GM23338 (cell line): Measurements from ENCODE around the gene FAM83F. TPM values are rescaled to one million over a fixed set of nuclear protein-coding genes. Genes with fewer than 3 reads are reported as not detected.

ENCODE experiments used
- ATAC-seq: fragments of 200-7000 bp; cut with Tn5 transposase; 3 replicates; pipeline ENCODE4 v1.9.1; 2020
- DNase-seq: peaks from one replicate; pipeline ENCODE4 v3.0.0-alpha.2; 2015; ENCODE audit warnings: low spot score
- H2AFZ ChIP-seq: fragments of 200-600 bp; sonication (generic); 2 replicates; pipeline ENCODE4 v1.8.0; 2016; ENCODE audit warnings: antibody characterized with exemption, mild to moderate bottlenecking, moderate library complexity
- H3F3A ChIP-seq: fragments of 200-600 bp; sonication (generic); replicated peaks from 2 replicates; pipeline ENCODE4 v1.8.0; 2017; ENCODE audit warnings: antibody characterized with exemption, mixed run types, low read depth
- H3K27ac ChIP-seq: fragments of 200-600 bp; sonication (generic); 2 replicates; pipeline ENCODE4 v1.6.1; 2016; ENCODE audit warnings: low read depth
- H3K27me3 ChIP-seq: fragments of 200-600 bp; sonication (generic); 2 replicates; pipeline ENCODE4 v1.8.0; 2016; ENCODE audit warnings: mild to moderate bottlenecking, mixed run types, moderate library complexity; ENCODE audit not compliant: insufficient read depth
- H3K36me3 ChIP-seq: fragments of 200-600 bp; sonication (generic); 2 replicates; pipeline ENCODE4 v1.8.0; 2016; ENCODE audit warnings: mild to moderate bottlenecking; ENCODE audit not compliant: insufficient read depth
- H3K4me1 ChIP-seq: fragments of 200-600 bp; sonication (generic); 2 replicates; pipeline ENCODE4 v1.8.0; 2016; ENCODE audit warnings: mild to moderate bottlenecking, moderate library complexity; ENCODE audit not compliant: insufficient read depth
- H3K4me2 ChIP-seq: fragments of 200-600 bp; sonication (generic); 2 replicates; pipeline ENCODE4 v1.7.1; 2017; ENCODE audit warnings: mixed run types
- H3K4me3 ChIP-seq: fragments of 200-600 bp; sonication (generic); 2 replicates; pipeline ENCODE4 v1.6.1; 2016; ENCODE audit warnings: mixed run types
- H3K79me2 ChIP-seq: fragments of 200-600 bp; sonication (generic); replicated peaks from 2 replicates; pipeline ENCODE4 v1.8.0; 2017; ENCODE audit warnings: mild to moderate bottlenecking; ENCODE audit not compliant: insufficient read depth
- H3K9me2 ChIP-seq: fragments of 200-600 bp; sonication (generic); 2 replicates; pipeline ENCODE4 v1.8.0; 2017; ENCODE audit not compliant: insufficient read depth
- H4K20me1 ChIP-seq: fragments of 200-600 bp; sonication (generic); replicated peaks from 2 replicates; pipeline ENCODE4 v1.8.0; 2017; ENCODE audit warnings: mild to moderate bottlenecking; ENCODE audit not compliant: insufficient read depth
- H3K27ac Mint-ChIP-seq: 2 replicates; pipeline ENCODE4 v1.8.0; 2020; ENCODE audit warnings: inconsistent platforms, mild to moderate bottlenecking, moderate library complexity, mixed read lengths
- H3K27me3 Mint-ChIP-seq: 3 replicates; pipeline ENCODE4 v1.8.0; 2022; ENCODE audit warnings: low read depth, mild to moderate bottlenecking, moderate library complexity, mixed read lengths, inconsistent platforms; ENCODE audit not compliant: insufficient read depth, poor library complexity
- H3K36me3 Mint-ChIP-seq: 3 replicates; pipeline ENCODE4 v1.8.0; 2021; ENCODE audit warnings: low read depth, mild to moderate bottlenecking, inconsistent platforms, moderate library complexity, mixed read lengths
- H3K4me1 Mint-ChIP-seq: 3 replicates; pipeline ENCODE4 v1.8.0; 2020; ENCODE audit warnings: mild to moderate bottlenecking, inconsistent platforms, mixed read lengths
- H3K4me3 Mint-ChIP-seq: 3 replicates; pipeline ENCODE4 v1.8.0; 2021; ENCODE audit warnings: moderate library complexity, mild to moderate bottlenecking, inconsistent platforms, mixed read lengths
- H3K9me3 Mint-ChIP-seq: 3 replicates; pipeline ENCODE4 v1.8.0; 2020; ENCODE audit warnings: moderate library complexity, mild to moderate bottlenecking, inconsistent platforms, mixed read lengths
- CTCF ChIP-seq, 2 experiments: fragments of 200-600 bp in 1 of 2; sonication (generic) in 1 of 2; conservative IDR thresholded peaks; 2 replicates each; pipeline versions ENCODE4 v1.5.1 to v1.6.1; 2016 to 2017; ENCODE audit warnings: antibody characterized with exemption in 2 of 2, low read depth in 2 of 2, mild to moderate bottlenecking in 2 of 2, moderate library complexity in 1 of 2
- ETS1 ChIP-seq: IDR thresholded peaks from 2 replicates; pipeline ENCODE4 v1.6.1; 2016; ENCODE audit warnings: antibody characterized with exemption
- EZH2phosphoT487 ChIP-seq: fragments of 200-600 bp; sonication (generic); IDR thresholded peaks from one replicate; pipeline ENCODE4 v1.8.1; 2018; ENCODE audit warnings: antibody characterized with exemption; ENCODE audit not compliant: unreplicated experiment
- JUNB ChIP-seq: IDR thresholded peaks from one replicate; pipeline ENCODE4 v1.6.1; 2016; ENCODE audit warnings: antibody characterized with exemption; ENCODE audit not compliant: unreplicated experiment
- POLR2AphosphoS5 ChIP-seq: IDR thresholded peaks from 2 replicates; pipeline ENCODE4 v1.6.1; 2016; ENCODE audit warnings: antibody characterized with exemption, low read depth
- STAT1 ChIP-seq: IDR thresholded peaks from one replicate; pipeline ENCODE4 v1.6.1; 2016; ENCODE audit warnings: antibody characterized with exemption; ENCODE audit not compliant: unreplicated experiment
- ZNF331 ChIP-seq: fragments of 250-450 bp; sonication (Bioruptor Pico); IDR thresholded peaks from 2 replicates; pipeline ENCODE4 v1.5.0; 2020; ENCODE audit warnings: low read depth, mild to moderate bottlenecking, moderate library complexity
- ZNF462 ChIP-seq: fragments of 250-450 bp; sonication (Bioruptor Pico); IDR thresholded peaks from 2 replicates; pipeline ENCODE4 v1.5.0; 2020; ENCODE audit warnings: mild to moderate bottlenecking, moderate library complexity
- polyA plus RNA-seq: library from polyadenylated mRNA; unstranded; fragments of >200 nt; fragmentation: Nextera tagmentation; extraction: Ambion mirVana; gene quantifications from 2 replicates; pipeline ENCODE4 v1.2.1, GENCODE V29; 2016
- total RNA-seq: library from RNA; depleted of rRNA; stranded (reverse); fragments of >200 nt; shearing (Covaris generic); gene quantifications from 2 replicates; pipeline ENCODE4 v1.2.3, GENCODE V29; 2014

FAM83F gene
- total and polyA plus RNA-seq, 2 experiments from 2014 or later: 3.7 to 15.9 TPM

- no peak for ATAC-seq
- H3K4me1 ChIP-seq: peaks cover 11% of the 10 kb centered on the region; the same call in 1 of the 2 replicates
Measured at GRCh38 chr22:39985383-39986035, 9.2 kb upstream of the FAM83F start.

GRCh38 chr22:39988386-39989114, 6.2 kb upstream of the FAM83F start:
- peak; percentile 15; the same call in 1 of the 3 replicates for ATAC-seq
- peaks cover 14% of the 10 kb centered on the region for H3K27me3 Mint-ChIP-seq
- peaks cover 10% of the 10 kb centered on the region for H3K27me3 ChIP-seq
- H3K4me1 ChIP-seq: peaks cover 11% of the 10 kb centered on the region; the same call in 1 of the 2 replicates
- peaks cover 6% of the 10 kb centered on the region; the same call in 1 of the 2 replicates for H3F3A ChIP-seq
- H3K4me3 ChIP-seq: no peak overlapping the region
- no peak overlapping the region; the same call in 1 of the 2 replicates for H2AFZ ChIP-seq
- H3K36me3 ChIP-seq: no peaks in the 10 kb centered on the region
- H3K9me3 Mint-ChIP-seq: no peaks in the 10 kb centered on the region
- no peaks in the 10 kb centered on the region for H3K9me2 ChIP-seq
- DNase-seq: no peak
- no peaks in the 10 kb centered on the region for H3K79me2 ChIP-seq
- H3K36me3 Mint-ChIP-seq: no peaks in the 10 kb centered on the region
- H3K4me1 Mint-ChIP-seq: peaks cover 11% of the 10 kb centered on the region
- H3K4me2 ChIP-seq: no peak overlapping the region
- H3K27ac Mint-ChIP-seq: no peak overlapping the region
- no peak overlapping the region; the same call in 2 of the 3 replicates for H3K4me3 Mint-ChIP-seq
- H3K27ac ChIP-seq: no peak overlapping the region
- no peaks in the 10 kb centered on the region for H4K20me1 ChIP-seq
- TF ChIP-seq ZNF462 (CRISPR knock-in tag): no peak
- no peak for TF ChIP-seq CTCF (conservative IDR thresholded peaks at IDR 0.05; ENCODE audit: low read depth in 2 of 2)
- no peak for TF ChIP-seq EZH2phosphoT487
- no peak for TF ChIP-seq ZNF331 (CRISPR knock-in tag)
- TF ChIP-seq ETS1: no peak
- no peak for TF ChIP-seq STAT1
- no peak for TF ChIP-seq JUNB

More at GRCh38 chr22:39985383-39986035, 9.2 kb upstream of the FAM83F start:
- H3K27me3 ChIP-seq: no peaks in the 10 kb centered on the region
- H4K20me1 ChIP-seq: no peaks in the 10 kb centered on the region
- DNase-seq: no peak
- no peaks in the 10 kb centered on the region for H3K9me2 ChIP-seq
- H3K4me3 Mint-ChIP-seq: no peak overlapping the region
- no peaks in the 10 kb centered on the region for H3F3A ChIP-seq
- TF ChIP-seq POLR2AphosphoS5: no peak
- H3K27ac ChIP-seq: no peak overlapping the region
- no peaks in the 10 kb centered on the region for H3K36me3 Mint-ChIP-seq
- H3K4me1 Mint-ChIP-seq: peaks cover 11% of the 10 kb centered on the region
- no peaks in the 10 kb centered on the region for H3K9me3 Mint-ChIP-seq
- H3K36me3 ChIP-seq: no peaks in the 10 kb centered on the region
- H3K27me3 Mint-ChIP-seq: peaks cover 10% of the 10 kb centered on the region
- no peaks in the 10 kb centered on the region for H3K79me2 ChIP-seq
- no peak overlapping the region for H2AFZ ChIP-seq
- H3K27ac Mint-ChIP-seq: no peak overlapping the region
- no peak overlapping the region for H3K4me3 ChIP-seq
- H3K4me2 ChIP-seq: no peak overlapping the region
